Neural progenitor cell (in vitro differentiated cells): Measurements from ENCODE around the gene HMGCS1. TPM values are rescaled to one million over a fixed set of nuclear protein-coding genes. Genes with fewer than 3 reads are reported as not detected.
A peak's percentile ranks its signal among the peaks of the same experiment; 100 is the strongest.

ENCODE experiments used
- DNase-seq: peaks from one replicate; pipeline ENCODE4 v3.0.0-alpha.2; 2016; ENCODE audit warnings: low spot score
- H2AFZ ChIP-seq: fragments of 200-600 bp; sonication (generic); replicated peaks from 2 replicates; pipeline ENCODE4 v1.6.1; 2016; ENCODE audit warnings: antibody characterized with exemption
- H3F3A ChIP-seq: fragments of 200-600 bp; sonication (generic); 2 replicates; pipeline ENCODE4 v1.6.1; 2016; ENCODE audit warnings: antibody characterized with exemption, low read depth
- H3K27ac ChIP-seq: fragments of 200-600 bp; sonication (generic); 2 replicates; pipeline ENCODE4 v1.5.1; 2016; ENCODE audit warnings: mild to moderate bottlenecking
- H3K27me3 ChIP-seq: fragments of 200-600 bp; sonication (generic); 2 replicates; pipeline ENCODE4 v1.6.1; 2016; ENCODE audit warnings: mild to moderate bottlenecking, moderate library complexity
- H3K36me3 ChIP-seq: fragments of 200-600 bp; sonication (generic); 2 replicates; pipeline ENCODE4 v1.5.1; 2016
- H3K4me1 ChIP-seq: fragments of 200-600 bp; sonication (generic); 2 replicates; pipeline ENCODE4 v1.6.1; 2016; ENCODE audit warnings: mixed run types
- H3K4me2 ChIP-seq: fragments of 200-600 bp; sonication (generic); 2 replicates; pipeline ENCODE4 v1.6.1; 2016
- H3K4me3 ChIP-seq: fragments of 200-600 bp; sonication (generic); 2 replicates; pipeline ENCODE4 v1.5.1; 2016
- H3K79me2 ChIP-seq: fragments of 200-600 bp; sonication (generic); 2 replicates; pipeline ENCODE4 v1.6.1; 2016; ENCODE audit warnings: low read depth
- H3K9ac ChIP-seq: fragments of 200-600 bp; sonication (generic); 2 replicates; pipeline ENCODE4 v1.6.1; 2016
- H3K9me3 ChIP-seq: fragments of 200-600 bp; sonication (generic); 2 replicates; pipeline ENCODE4 v1.5.1; 2016; ENCODE audit warnings: low read depth
- H4K20me1 ChIP-seq: fragments of 200-600 bp; sonication (generic); 2 replicates; pipeline ENCODE4 v1.6.1; 2016; ENCODE audit warnings: low read depth
- H3K27ac Mint-ChIP-seq: 3 replicates; pipeline ENCODE4 v1.8.0; 2021; ENCODE audit warnings: mixed read lengths
- H3K27me3 Mint-ChIP-seq: 2 replicates; pipeline ENCODE4 v1.8.0; 2022; ENCODE audit warnings: low read depth, mild to moderate bottlenecking, inconsistent platforms, moderate library complexity, mixed read lengths; ENCODE audit not compliant: insufficient read depth
- H3K36me3 Mint-ChIP-seq: 3 replicates; pipeline ENCODE4 v1.8.0; 2021; ENCODE audit warnings: mixed read lengths
- H3K4me1 Mint-ChIP-seq: 3 replicates; pipeline ENCODE4 v1.8.0; 2021; ENCODE audit warnings: mixed read lengths
- H3K4me3 Mint-ChIP-seq: 3 replicates; pipeline ENCODE4 v1.8.0; 2021; ENCODE audit warnings: mild to moderate bottlenecking, moderate library complexity, mixed read lengths
- H3K9me3 Mint-ChIP-seq: 3 replicates; pipeline ENCODE4 v1.8.0; 2020; ENCODE audit warnings: mixed read lengths
- CTCF ChIP-seq: fragments of 200-600 bp; sonication (generic); IDR thresholded peaks from 2 replicates; pipeline ENCODE4 v1.5.1; 2017; ENCODE audit warnings: antibody characterized with exemption, mild to moderate bottlenecking
- EZH2 ChIP-seq: fragments of 200-600 bp; sonication (generic); IDR thresholded peaks from 2 replicates; pipeline ENCODE4 v1.6.1; 2017; ENCODE audit warnings: antibody characterized with exemption, mild to moderate bottlenecking, moderate library complexity
- EZH2phosphoT487 ChIP-seq: fragments of 200-600 bp; sonication (generic); IDR thresholded peaks from 2 replicates; pipeline ENCODE4 v1.6.1; 2017; ENCODE audit warnings: antibody characterized with exemption
- total RNA-seq: library from RNA; depleted of rRNA; stranded (reverse); fragments of >200 nt; gene quantifications from 2 replicates; pipeline ENCODE4 v1.2.3, GENCODE V29; 2015; ENCODE audit warnings: low replicate concordance

The HMGCS1 gene
- total RNA-seq, 1 donor from 2014 or later = 274 TPM

DNA sequence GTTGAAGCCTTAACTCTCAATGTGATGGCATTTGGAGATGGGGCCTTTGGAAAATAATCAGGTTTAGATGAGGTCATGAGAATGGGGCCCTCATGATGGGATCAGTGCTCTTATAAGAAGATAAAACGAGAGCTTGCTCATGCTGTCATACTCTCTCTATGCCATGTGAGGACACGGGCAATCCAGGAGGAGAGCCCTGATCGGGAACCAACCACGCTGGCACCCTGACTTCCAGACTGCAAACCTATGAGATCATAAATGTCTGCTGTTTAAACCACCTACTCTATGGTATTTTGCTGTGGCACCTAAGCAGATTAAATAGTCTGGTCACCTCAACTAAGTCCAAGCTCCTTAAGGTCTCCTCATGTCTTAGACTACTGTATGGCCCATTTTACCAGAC is 10.0 kb downstream of the HMGCS1 start:
- peaks cover 100% of the 10 kb centered on the region for H4K20me1 ChIP-seq
- peaks cover 6% of the 10 kb centered on the region for H3K36me3 ChIP-seq
- no peak overlapping the region for H3K27ac Mint-ChIP-seq
- no peak overlapping the region for H3K4me3 ChIP-seq
- TF ChIP-seq EZH2phosphoT487 = no peak
- TF ChIP-seq CTCF = no peak
- no peak for TF ChIP-seq EZH2
- no peaks in the 10 kb centered on the region for H3K9me3 ChIP-seq
- H3K79me2 ChIP-seq = peaks cover 100% of the 10 kb centered on the region
- peaks cover 32% of the 10 kb centered on the region for H3K4me1 ChIP-seq
- H3K36me3 Mint-ChIP-seq = peaks cover 55% of the 10 kb centered on the region
- no peak for DNase-seq
- H3K4me2 ChIP-seq = peak overlapping the region; percentile 8
- H3K27ac ChIP-seq = no peak overlapping the region
- peak overlapping the region; percentile 12 for H3K4me3 Mint-ChIP-seq
- H3K27me3 ChIP-seq = no peaks in the 10 kb centered on the region
- H3K27me3 Mint-ChIP-seq = no peaks in the 10 kb centered on the region
- no peak overlapping the region for H2AFZ ChIP-seq
- H3K9me3 Mint-ChIP-seq = no peaks in the 10 kb centered on the region
- H3K4me1 Mint-ChIP-seq = peaks cover 58% of the 10 kb centered on the region
- H3K9ac ChIP-seq = no peak overlapping the region
- peaks cover 40% of the 10 kb centered on the region for H3F3A ChIP-seq

GRCh38 chr5:43302481-43302880 is 10.7 kb downstream of the HMGCS1 start:
- H3K4me3 ChIP-seq = no peak overlapping the region
- no peak overlapping the region for H3K9ac ChIP-seq
- no peak overlapping the region for H2AFZ ChIP-seq
- H3F3A ChIP-seq = peaks cover 33% of the 10 kb centered on the region
- H3K27ac ChIP-seq = no peak overlapping the region
- Mint-ChIP-seq H3K36me3 (peaks cover 57% of the 10 kb centered on the region), H3K4me3 (no peak overlapping the region), H3K4me1 (peaks cover 50% of the 10 kb centered on the region), H3K9me3 (no peaks in the 10 kb centered on the region), H3K27me3 (no peaks in the 10 kb centered on the region), H3K27ac (no peak overlapping the region)
- no peaks in the 10 kb centered on the region for H3K27me3 ChIP-seq
- DNase-seq = no peak
- H4K20me1 ChIP-seq = peaks cover 100% of the 10 kb centered on the region
- H3K9me3 ChIP-seq = no peaks in the 10 kb centered on the region
- H3K4me2 ChIP-seq = peak overlapping the region; percentile 8
- peaks cover 24% of the 10 kb centered on the region for H3K4me1 ChIP-seq
- peaks cover 100% of the 10 kb centered on the region for H3K79me2 ChIP-seq
- peaks cover 13% of the 10 kb centered on the region for H3K36me3 ChIP-seq
- TF ChIP-seq EZH2phosphoT487 (no peak), CTCF (no peak), EZH2 (no peak)

DNA sequence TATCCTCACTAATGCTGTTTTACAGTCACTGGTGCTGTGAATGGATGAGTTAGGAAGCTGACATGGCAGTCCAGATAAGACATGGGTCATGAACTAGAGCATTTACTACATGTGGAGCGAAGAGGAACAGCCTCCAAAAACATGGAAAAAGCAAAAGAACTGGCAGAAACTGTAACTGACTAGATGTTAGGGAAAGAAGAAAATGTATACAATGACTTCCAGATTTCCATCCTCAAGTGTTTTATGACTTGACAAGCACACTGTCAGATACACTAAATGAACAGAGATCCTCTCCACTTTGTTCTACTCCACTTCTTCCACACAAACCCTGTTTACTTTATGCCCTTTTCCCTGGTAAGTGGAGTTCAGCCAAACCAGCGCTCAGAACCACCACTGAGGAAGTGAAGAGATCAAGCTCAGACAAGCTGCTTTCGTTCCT is 11.5 kb downstream of the HMGCS1 start:
- Histone ChIP-seq H3K27ac (no peak overlapping the region), H3F3A (peaks cover 33% of the 10 kb centered on the region), H3K79me2 (peaks cover 100% of the 10 kb centered on the region), H2AFZ (no peak overlapping the region), H3K9me3 (no peaks in the 10 kb centered on the region), H3K4me1 (peaks cover 23% of the 10 kb centered on the region), H4K20me1 (peaks cover 100% of the 10 kb centered on the region), H3K36me3 (peaks cover 15% of the 10 kb centered on the region), H3K27me3 (no peaks in the 10 kb centered on the region), H3K4me2 (no peak overlapping the region), H3K4me3 (no peak overlapping the region), H3K9ac (no peak overlapping the region)
- H3K27me3 Mint-ChIP-seq = no peaks in the 10 kb centered on the region
- DNase-seq = no peak
- H3K27ac Mint-ChIP-seq = no peak overlapping the region
- peaks cover 60% of the 10 kb centered on the region for H3K36me3 Mint-ChIP-seq
- peaks cover 47% of the 10 kb centered on the region for H3K4me1 Mint-ChIP-seq
- no peaks in the 10 kb centered on the region for H3K9me3 Mint-ChIP-seq
- TF ChIP-seq CTCF = no peak
- TF ChIP-seq EZH2 = no peak
- TF ChIP-seq EZH2phosphoT487 = no peak
- no peak overlapping the region for H3K4me3 Mint-ChIP-seq
